HEK293 (cell line): ENCODE results near the gene PTK7.

Experiments
- GLIS1 ChIP-seq: fragments of 450-650 bp; formaldehyde crosslinking; IDR thresholded peaks from 2 replicates; pipeline ENCODE4 v1.5.1; 2016; ENCODE audit warnings: missing biosample characterization, missing genetic modification characterization
- KLF7 ChIP-seq: fragments of 450-650 bp; formaldehyde crosslinking; IDR thresholded peaks from 2 replicates; pipeline ENCODE4 v1.5.1; 2016; ENCODE audit warnings: missing biosample characterization, missing genetic modification characterization, borderline replicate concordance
- KLF9 ChIP-seq: fragments of 450-650 bp; formaldehyde crosslinking; IDR thresholded peaks from 2 replicates; pipeline ENCODE4 v1.5.1; 2016; ENCODE audit warnings: missing biosample characterization, missing genetic modification characterization, low read depth
- ZBTB48 ChIP-seq: fragments of 450-650 bp; formaldehyde crosslinking; IDR thresholded peaks from 2 replicates; pipeline ENCODE4 v1.5.1; 2016; ENCODE audit warnings: missing biosample characterization, missing genetic modification characterization
- ZFHX2 ChIP-seq: fragments of 450-650 bp; formaldehyde crosslinking; conservative IDR thresholded peaks from 2 replicates; pipeline ENCODE4 v1.5.1; 2016; ENCODE audit warnings: missing biosample characterization, missing genetic modification characterization
- ZNF157 ChIP-seq: fragments of 450-650 bp; formaldehyde crosslinking; IDR thresholded peaks from 2 replicates; pipeline ENCODE4 v1.5.1; 2016; ENCODE audit warnings: missing biosample characterization, missing genetic modification characterization
- ZNF16 ChIP-seq: fragments of 450-650 bp; formaldehyde crosslinking; IDR thresholded peaks from 2 replicates; pipeline ENCODE4 v1.5.1; 2016; ENCODE audit warnings: low read depth, missing biosample characterization, missing genetic modification characterization
- ZNF202 ChIP-seq: fragments of 450-650 bp; formaldehyde crosslinking; IDR thresholded peaks from 2 replicates; pipeline ENCODE4 v1.5.1; 2016; ENCODE audit warnings: missing biosample characterization, missing genetic modification characterization, borderline replicate concordance
- ZNF221 ChIP-seq: fragments of 450-650 bp; formaldehyde crosslinking; IDR thresholded peaks from 2 replicates; pipeline ENCODE4 v1.5.1; 2017; ENCODE audit warnings: missing biosample characterization, missing genetic modification characterization, borderline replicate concordance
- ZNF341 ChIP-seq: fragments of 450-650 bp; formaldehyde crosslinking; IDR thresholded peaks from 2 replicates; pipeline ENCODE4; 2016; ENCODE audit warnings: low read depth, missing biosample characterization, missing genetic modification characterization
- ZNF404 ChIP-seq: fragments of 450-650 bp; formaldehyde crosslinking; IDR thresholded peaks from 2 replicates; pipeline ENCODE4 v1.5.1; 2017; ENCODE audit warnings: missing biosample characterization, missing genetic modification characterization
- ZNF48 ChIP-seq: fragments of 450-650 bp; formaldehyde crosslinking; IDR thresholded peaks from 2 replicates; pipeline ENCODE4 v1.5.1; 2016; ENCODE audit warnings: missing biosample characterization, missing genetic modification characterization
- ZNF501 ChIP-seq: fragments of 450-650 bp; formaldehyde crosslinking; IDR thresholded peaks from 2 replicates; pipeline ENCODE4 v1.5.1; 2016; ENCODE audit warnings: missing biosample characterization, missing genetic modification characterization
- ZNF555 ChIP-seq: fragments of 450-650 bp; formaldehyde crosslinking; conservative IDR thresholded peaks from 2 replicates; pipeline ENCODE4 v1.5.1; 2017; ENCODE audit warnings: missing biosample characterization, mild to moderate bottlenecking, missing genetic modification characterization, inconsistent platforms
- ZNF585B ChIP-seq: fragments of 450-650 bp; formaldehyde crosslinking; IDR thresholded peaks from 2 replicates; pipeline ENCODE4 v1.5.1; 2016; ENCODE audit warnings: missing biosample characterization, missing genetic modification characterization
- ZNF623 ChIP-seq: fragments of 450-650 bp; formaldehyde crosslinking; IDR thresholded peaks from 2 replicates; pipeline ENCODE4 v1.5.1; 2016; ENCODE audit warnings: missing biosample characterization, missing genetic modification characterization
- ZNF660 ChIP-seq: fragments of 450-650 bp; IDR thresholded peaks from 2 replicates; pipeline ENCODE4 v1.5.1; 2018; ENCODE audit warnings: missing biosample characterization, mild to moderate bottlenecking, missing genetic modification characterization
- TF ChIP-seq, protein P1 (sequence below): fragments of 450-650 bp; formaldehyde crosslinking; conservative IDR thresholded peaks from 2 replicates; pipeline ENCODE4 v1.5.1; 2016; ENCODE audit warnings: low read depth, missing biosample characterization, missing genetic modification characterization
- TF ChIP-seq, protein P2 (sequence below): fragments of 450-650 bp; formaldehyde crosslinking; IDR thresholded peaks from 2 replicates; pipeline ENCODE4 v1.5.1; 2016; ENCODE audit warnings: missing biosample characterization, missing genetic modification characterization
- TF ChIP-seq, protein P3 (sequence below): fragments of 450-650 bp; formaldehyde crosslinking; IDR thresholded peaks from 2 replicates; pipeline ENCODE4 v1.5.1; 2016; ENCODE audit warnings: missing biosample characterization, missing genetic modification characterization, low read depth
- TF ChIP-seq, protein P4 (sequence below): fragments of 450-650 bp; formaldehyde crosslinking; IDR thresholded peaks from 2 replicates; pipeline ENCODE4 v1.5.1; 2016; ENCODE audit warnings: missing biosample characterization, missing genetic modification characterization, borderline replicate concordance
- TF ChIP-seq, protein P5 (sequence below): fragments of 450-650 bp; formaldehyde crosslinking; IDR thresholded peaks from 2 replicates; pipeline ENCODE4 v1.5.1; 2016; ENCODE audit warnings: missing biosample characterization, missing genetic modification characterization
- TF ChIP-seq, protein P6 (sequence below): fragments of 450-650 bp; formaldehyde crosslinking; IDR thresholded peaks from 2 replicates; pipeline ENCODE4 v1.5.1; 2016; ENCODE audit warnings: missing biosample characterization, missing genetic modification characterization
- TF ChIP-seq, protein P7 (sequence below): fragments of 450-650 bp; formaldehyde crosslinking; IDR thresholded peaks from 2 replicates; pipeline ENCODE4 v1.5.1; 2017; ENCODE audit warnings: missing biosample characterization, missing genetic modification characterization

The PTK7 gene

DNA sequence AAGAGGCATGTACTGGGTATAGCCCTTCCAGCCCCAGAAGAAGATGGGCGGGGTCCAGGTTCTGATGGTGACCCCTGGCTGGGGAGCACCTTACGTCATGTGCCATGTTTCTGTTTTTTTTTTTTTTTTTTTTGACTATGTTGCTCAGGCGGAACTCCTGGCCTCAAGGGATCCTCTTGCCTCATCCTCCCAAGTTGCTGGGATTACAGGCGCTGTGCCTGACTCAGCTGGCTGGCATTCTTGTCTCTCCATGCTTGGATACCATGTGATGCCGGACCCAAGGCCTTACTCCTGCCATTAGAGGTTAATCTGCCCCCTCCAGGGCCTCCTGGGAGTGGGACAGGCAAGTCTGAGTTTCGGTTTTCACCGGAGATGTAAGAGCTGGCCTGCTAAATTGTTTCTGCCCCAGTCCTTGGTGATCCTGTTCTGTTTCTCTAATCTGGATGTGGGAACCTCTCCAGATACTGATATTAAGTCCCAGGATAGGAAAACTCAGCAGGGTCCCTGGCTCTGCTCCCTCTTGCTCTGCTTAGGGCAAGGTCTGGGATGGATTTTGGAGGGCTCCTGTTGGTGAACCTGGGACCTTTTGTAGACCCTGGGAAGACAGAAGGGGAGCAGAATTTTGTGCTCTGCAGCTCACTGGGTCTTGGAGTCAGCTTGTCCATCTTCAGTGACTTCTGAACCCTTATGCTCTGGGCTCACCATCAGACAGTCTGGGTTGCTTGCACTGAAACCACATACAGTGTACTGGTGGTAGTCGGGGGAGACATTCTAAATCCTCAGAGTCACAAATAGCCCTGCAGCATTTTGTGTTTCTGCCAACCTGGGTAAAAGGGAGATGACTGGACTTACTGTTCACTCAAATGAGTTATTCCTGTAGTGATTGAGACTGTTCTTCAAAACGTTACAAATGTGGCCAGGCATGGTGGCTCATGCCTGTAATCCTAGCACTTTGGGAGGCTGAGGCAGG lies 45.1 kb downstream of the PTK7 start (continued):
- TF ChIP-seq, protein P1, sequence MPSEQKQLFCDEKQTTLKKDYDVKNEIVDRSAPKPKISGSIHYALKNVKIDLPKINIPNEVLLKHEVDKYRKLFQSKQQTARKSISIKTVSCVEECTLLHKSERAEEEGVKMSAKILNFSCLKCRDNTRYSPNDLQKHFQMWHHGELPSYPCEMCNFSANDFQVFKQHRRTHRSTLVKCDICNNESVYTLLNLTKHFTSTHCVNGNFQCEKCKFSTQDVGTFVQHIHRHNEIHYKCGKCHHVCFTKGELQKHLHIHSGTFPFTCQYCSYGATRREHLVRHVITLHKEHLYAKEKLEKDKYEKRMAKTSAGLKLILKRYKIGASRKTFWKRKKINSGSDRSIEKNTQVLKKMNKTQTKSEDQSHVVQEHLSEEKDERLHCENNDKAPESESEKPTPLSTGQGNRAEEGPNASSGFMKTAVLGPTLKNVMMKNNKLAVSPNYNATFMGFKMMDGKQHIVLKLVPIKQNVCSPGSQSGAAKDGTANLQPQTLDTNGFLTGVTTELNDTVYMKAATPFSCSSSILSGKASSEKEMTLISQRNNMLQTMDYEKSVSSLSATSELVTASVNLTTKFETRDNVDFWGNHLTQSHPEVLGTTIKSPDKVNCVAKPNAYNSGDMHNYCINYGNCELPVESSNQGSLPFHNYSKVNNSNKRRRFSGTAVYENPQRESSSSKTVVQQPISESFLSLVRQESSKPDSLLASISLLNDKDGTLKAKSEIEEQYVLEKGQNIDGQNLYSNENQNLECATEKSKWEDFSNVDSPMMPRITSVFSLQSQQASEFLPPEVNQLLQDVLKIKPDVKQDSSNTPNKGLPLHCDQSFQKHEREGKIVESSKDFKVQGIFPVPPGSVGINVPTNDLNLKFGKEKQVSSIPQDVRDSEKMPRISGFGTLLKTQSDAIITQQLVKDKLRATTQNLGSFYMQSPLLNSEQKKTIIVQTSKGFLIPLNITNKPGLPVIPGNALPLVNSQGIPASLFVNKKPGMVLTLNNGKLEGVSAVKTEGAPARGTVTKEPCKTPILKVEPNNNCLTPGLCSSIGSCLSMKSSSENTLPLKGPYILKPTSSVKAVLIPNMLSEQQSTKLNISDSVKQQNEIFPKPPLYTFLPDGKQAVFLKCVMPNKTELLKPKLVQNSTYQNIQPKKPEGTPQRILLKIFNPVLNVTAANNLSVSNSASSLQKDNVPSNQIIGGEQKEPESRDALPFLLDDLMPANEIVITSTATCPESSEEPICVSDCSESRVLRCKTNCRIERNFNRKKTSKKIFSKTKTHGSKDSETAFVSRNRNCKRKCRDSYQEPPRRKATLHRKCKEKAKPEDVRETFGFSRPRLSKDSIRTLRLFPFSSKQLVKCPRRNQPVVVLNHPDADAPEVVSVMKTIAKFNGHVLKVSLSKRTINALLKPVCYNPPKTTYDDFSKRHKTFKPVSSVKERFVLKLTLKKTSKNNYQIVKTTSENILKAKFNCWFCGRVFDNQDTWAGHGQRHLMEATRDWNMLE (tag by site-specific recombination): no peak
- TF ChIP-seq ZNF623 (no peak), ZNF404 (tag by site-specific recombination) (no peak), ZNF157 (tag by site-specific recombination) (no peak), ZNF48 (tag by site-specific recombination) (no peak), ZNF585B (tag by site-specific recombination) (no peak), ZNF202 (tag by site-specific recombination) (no peak), ZNF555 (no peak), ZNF341 (tag by site-specific recombination) (no peak), KLF9 (no peak), ZNF221 (tag by site-specific recombination) (no peak), KLF7 (tag by site-specific recombination) (no peak), ZNF16 (tag by site-specific recombination) (no peak), ZFHX2 (no peak), ZNF501 (tag by site-specific recombination) (no peak), ZNF660 (tag by site-specific recombination) (no peak), GLIS1 (tag by site-specific recombination) (peak; percentile 67), ZBTB48 (tag by site-specific recombination) (peak; percentile 84)
- TF ChIP-seq, protein P2, sequence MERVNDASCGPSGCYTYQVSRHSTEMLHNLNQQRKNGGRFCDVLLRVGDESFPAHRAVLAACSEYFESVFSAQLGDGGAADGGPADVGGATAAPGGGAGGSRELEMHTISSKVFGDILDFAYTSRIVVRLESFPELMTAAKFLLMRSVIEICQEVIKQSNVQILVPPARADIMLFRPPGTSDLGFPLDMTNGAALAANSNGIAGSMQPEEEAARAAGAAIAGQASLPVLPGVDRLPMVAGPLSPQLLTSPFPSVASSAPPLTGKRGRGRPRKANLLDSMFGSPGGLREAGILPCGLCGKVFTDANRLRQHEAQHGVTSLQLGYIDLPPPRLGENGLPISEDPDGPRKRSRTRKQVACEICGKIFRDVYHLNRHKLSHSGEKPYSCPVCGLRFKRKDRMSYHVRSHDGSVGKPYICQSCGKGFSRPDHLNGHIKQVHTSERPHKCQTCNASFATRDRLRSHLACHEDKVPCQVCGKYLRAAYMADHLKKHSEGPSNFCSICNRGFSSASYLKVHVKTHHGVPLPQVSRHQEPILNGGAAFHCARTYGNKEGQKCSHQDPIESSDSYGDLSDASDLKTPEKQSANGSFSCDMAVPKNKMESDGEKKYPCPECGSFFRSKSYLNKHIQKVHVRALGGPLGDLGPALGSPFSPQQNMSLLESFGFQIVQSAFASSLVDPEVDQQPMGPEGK (tag by site-specific recombination): no peak
- TF ChIP-seq, protein P3, sequence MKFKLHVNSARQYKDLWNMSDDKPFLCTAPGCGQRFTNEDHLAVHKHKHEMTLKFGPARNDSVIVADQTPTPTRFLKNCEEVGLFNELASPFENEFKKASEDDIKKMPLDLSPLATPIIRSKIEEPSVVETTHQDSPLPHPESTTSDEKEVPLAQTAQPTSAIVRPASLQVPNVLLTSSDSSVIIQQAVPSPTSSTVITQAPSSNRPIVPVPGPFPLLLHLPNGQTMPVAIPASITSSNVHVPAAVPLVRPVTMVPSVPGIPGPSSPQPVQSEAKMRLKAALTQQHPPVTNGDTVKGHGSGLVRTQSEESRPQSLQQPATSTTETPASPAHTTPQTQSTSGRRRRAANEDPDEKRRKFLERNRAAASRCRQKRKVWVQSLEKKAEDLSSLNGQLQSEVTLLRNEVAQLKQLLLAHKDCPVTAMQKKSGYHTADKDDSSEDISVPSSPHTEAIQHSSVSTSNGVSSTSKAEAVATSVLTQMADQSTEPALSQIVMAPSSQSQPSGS (tag by site-specific recombination): 0 out of 2 replicates have a peak, but pooled peaks have one; percentile 3
- TF ChIP-seq, protein P4, sequence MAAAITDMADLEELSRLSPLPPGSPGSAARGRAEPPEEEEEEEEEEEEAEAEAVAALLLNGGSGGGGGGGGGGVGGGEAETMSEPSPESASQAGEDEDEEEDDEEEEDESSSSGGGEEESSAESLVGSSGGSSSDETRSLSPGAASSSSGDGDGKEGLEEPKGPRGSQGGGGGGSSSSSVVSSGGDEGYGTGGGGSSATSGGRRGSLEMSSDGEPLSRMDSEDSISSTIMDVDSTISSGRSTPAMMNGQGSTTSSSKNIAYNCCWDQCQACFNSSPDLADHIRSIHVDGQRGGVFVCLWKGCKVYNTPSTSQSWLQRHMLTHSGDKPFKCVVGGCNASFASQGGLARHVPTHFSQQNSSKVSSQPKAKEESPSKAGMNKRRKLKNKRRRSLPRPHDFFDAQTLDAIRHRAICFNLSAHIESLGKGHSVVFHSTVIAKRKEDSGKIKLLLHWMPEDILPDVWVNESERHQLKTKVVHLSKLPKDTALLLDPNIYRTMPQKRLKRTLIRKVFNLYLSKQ (tag by site-specific recombination): no peak
- TF ChIP-seq, protein P5, sequence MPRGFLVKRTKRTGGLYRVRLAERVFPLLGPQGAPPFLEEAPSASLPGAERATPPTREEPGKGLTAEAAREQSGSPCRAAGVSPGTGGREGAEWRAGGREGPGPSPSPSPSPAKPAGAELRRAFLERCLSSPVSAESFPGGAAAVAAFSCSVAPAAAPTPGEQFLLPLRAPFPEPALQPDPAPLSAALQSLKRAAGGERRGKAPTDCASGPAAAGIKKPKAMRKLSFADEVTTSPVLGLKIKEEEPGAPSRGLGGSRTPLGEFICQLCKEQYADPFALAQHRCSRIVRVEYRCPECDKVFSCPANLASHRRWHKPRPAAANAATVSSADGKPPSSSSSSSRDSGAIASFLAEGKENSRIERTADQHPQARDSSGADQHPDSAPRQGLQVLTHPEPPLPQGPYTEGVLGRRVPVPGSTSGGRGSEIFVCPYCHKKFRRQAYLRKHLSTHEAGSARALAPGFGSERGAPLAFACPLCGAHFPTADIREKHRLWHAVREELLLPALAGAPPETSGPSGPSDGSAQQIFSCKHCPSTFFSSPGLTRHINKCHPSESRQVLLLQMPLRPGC (tag by site-specific recombination): peak; percentile 65; the same call in 1 of the 2 replicates
- TF ChIP-seq, protein P6, sequence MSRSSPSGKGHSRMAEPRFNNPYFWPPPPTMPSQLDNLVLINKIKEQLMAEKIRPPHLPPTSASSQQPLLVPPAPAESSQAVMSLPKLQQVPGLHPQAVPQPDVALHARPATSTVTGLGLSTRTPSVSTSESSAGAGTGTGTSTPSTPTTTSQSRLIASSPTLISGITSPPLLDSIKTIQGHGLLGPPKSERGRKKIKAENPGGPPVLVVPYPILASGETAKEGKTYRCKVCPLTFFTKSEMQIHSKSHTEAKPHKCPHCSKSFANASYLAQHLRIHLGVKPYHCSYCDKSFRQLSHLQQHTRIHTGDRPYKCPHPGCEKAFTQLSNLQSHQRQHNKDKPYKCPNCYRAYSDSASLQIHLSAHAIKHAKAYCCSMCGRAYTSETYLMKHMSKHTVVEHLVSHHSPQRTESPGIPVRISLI (tag by site-specific recombination): peak; percentile 94
- TF ChIP-seq, protein P7, sequence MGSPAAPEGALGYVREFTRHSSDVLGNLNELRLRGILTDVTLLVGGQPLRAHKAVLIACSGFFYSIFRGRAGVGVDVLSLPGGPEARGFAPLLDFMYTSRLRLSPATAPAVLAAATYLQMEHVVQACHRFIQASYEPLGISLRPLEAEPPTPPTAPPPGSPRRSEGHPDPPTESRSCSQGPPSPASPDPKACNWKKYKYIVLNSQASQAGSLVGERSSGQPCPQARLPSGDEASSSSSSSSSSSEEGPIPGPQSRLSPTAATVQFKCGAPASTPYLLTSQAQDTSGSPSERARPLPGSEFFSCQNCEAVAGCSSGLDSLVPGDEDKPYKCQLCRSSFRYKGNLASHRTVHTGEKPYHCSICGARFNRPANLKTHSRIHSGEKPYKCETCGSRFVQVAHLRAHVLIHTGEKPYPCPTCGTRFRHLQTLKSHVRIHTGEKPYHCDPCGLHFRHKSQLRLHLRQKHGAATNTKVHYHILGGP: no peak
